ENCODE measurements around the gene ALOX15B. TPM values are rescaled to one million over a fixed set of nuclear protein-coding genes. Genes with fewer than 3 reads are reported as not detected.

The ALOX15B gene
- total and polyA plus RNA-seq, 5 experiments from 2014 or later: not detected

DNA sequence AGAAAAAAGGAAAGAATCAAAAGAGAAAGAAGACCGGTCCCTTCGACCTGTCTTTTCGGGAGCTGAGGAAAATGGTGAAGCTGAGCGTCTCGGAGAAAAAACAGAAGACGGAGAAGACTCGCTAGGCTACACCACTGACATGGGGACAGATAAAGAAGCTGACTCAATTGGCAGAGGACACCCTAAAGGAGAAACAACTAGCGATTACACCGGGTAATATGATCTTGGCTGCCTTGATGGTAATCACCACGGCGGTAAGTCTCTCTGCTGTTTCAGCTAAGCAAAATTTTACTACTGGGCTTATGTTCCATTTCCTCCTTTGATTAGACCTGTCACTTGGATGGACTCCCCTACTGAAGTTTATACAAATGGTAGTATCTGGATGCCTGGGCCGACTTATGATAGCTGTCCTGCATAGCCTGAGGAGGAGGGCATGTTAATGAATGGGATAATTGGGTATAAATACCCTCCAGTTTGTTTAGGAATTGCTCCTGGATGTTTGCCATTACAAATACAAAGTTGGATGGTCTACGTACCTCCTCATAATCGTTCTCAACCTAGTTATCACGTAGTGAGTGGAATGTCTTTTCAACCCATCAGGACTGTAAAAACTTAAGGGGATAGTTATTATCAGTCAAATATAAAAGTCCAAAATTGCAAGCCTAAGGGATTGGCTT is 24.1 kb downstream of the ALOX15B start:
- peaks cover 0 to 4% (median 3%) of the 10 kb centered on the region in 4 donors for H3K4me1 Mint-ChIP-seq
- ATAC-seq (no peak), DNase-seq (no peak)
- no peak overlapping the region for H3K27ac Mint-ChIP-seq
- H3K4me3 Mint-ChIP-seq: no peak overlapping the region
- POLR2A ChIA-PET: no interaction called here
- no peaks in the 10 kb centered on the region for H3K9me3 Mint-ChIP-seq
- peaks cover 29 to 60% (median 42%) of the 10 kb centered on the region in 5 donors for H3K27me3 Mint-ChIP-seq
- H3K36me3 Mint-ChIP-seq: no peaks in the 10 kb centered on the region

DNA sequence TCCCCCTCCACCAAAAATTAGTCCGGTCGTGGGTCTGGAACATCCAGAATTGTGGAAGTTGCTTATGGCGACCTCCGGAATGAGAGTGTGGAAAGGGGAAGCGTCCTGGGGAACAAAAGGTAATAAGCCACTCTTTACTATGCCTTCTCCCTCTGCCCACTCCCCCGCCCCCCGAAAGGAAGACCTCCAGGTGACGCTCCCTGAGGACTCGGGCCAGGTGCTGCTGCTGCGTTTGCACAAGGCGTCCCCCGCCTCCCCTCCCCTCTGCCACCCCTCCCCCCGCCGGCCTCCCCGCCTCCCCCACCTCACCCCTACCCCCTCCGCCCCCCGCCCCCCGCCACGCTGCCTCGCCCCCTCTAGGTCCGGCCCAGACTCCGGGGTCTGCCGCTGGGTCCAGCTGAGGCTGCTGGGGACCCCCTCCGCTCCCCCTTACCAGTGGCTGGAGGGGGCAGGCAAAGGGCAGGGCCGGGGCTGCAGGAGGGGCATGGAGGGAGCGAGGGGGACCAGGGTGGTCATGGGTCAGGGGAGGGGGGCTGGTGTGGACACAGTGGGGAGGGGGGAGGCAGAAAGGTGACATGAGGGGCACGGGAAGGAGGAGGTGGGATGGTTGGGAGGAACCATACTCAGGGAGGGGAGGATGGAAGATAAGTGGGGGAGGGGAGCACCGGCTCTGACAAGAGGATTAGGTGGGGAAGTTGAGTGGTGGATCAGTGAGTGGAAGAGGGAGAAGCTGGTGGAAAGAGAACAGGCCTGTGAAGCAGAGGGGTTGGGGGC is 25.1 kb downstream of the ALOX15B start:
- H3K4me3 Mint-ChIP-seq: no peak overlapping the region
- peaks cover 0 to 4% (median 2%) of the 10 kb centered on the region in 4 donors for H3K4me1 Mint-ChIP-seq
- no peaks in the 10 kb centered on the region for H3K9me3 Mint-ChIP-seq
- no peak for ATAC-seq
- H3K36me3 Mint-ChIP-seq: no peaks in the 10 kb centered on the region
- DNase-seq: peak in 1 of 10 donors; percentile 19
- H3K27ac Mint-ChIP-seq: no peak overlapping the region
- H3K27me3 Mint-ChIP-seq: peaks cover 26 to 51% (median 39%) of the 10 kb centered on the region in 5 donors
- POLR2A ChIA-PET: no interaction called here

DNA sequence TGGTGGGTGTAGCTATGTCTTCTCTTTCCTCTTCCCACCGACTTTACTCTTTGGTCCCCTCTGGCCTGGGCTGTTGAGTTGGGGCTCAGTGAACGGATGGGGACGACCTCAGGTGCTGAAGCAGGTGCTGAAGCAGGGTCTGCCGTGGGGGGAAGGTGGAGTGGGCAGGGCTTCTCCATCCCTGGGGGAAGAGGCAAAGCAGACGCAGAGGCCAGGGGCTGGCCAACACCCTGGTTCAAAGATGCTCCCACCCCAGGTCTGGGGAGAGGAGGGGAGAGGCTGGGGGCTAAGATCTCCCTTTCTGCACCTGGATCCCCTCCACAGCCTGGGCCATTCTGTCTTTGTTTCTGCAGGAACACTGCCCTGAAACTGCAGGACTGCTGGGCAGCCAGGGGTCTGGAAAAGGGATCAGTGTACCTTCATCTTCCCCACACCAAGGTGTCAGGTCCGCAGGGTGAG is 25.7 kb downstream of the ALOX15B start:
- no peaks in the 10 kb centered on the region for H3K9me3 Mint-ChIP-seq
- H3K27ac Mint-ChIP-seq: no peak overlapping the region
- peaks cover 26 to 45% (median 35%) of the 10 kb centered on the region in 5 donors for H3K27me3 Mint-ChIP-seq
- H3K4me3 Mint-ChIP-seq: no peak overlapping the region
- POLR2A ChIA-PET: no interaction called here
- DNase-seq (no peak), ATAC-seq (no peak)
- H3K4me1 Mint-ChIP-seq: peaks cover 0 to 4% (median 2%) of the 10 kb centered on the region in 4 donors
- H3K36me3 Mint-ChIP-seq: no peaks in the 10 kb centered on the region

DNA sequence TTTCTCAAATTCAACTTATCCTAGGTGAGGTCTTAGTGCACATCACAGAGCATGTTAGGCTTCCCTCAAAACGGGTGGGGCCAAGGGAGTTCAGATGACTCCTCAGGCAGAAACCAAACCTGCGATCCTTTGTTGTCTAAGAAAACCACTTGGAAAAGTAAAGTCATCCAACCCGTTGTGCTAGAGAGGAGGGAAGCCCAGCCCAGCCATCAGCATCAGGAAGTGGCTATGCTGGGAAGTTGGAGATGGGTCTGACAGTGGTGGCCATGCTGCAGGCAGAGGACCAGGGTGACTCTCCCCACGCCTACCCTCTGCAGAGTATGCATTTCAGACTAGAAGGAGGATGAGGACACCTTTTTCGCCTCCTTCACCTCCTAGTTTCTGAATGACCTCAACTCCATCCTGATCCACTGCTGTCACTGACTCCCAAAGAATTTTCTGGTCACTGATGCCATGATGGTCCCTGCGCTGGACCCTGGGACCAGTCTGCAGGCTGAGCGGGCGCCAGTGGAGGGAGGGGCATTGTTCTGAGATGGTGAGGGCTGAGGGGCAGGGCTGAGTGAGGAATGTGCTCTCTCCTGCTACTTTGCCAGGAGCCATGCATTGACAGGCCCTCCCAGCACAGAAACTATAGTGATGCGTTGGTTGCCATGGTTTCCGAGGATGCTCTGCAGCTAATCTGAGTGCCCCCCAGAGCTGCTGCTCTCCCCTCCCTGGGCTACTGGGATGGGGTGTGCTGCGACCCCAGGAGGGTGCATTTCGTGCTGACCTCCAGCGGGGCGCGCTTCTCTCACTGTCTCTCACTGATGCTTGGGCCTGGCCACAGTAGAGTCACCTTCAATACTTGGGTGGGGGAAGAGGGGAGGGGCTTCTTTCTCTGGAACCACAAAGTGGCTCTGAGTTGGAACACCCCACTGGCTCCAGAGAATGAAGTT is 28.2 kb downstream of the ALOX15B start:
- H3K9me3 Mint-ChIP-seq: no peaks in the 10 kb centered on the region

DNA sequence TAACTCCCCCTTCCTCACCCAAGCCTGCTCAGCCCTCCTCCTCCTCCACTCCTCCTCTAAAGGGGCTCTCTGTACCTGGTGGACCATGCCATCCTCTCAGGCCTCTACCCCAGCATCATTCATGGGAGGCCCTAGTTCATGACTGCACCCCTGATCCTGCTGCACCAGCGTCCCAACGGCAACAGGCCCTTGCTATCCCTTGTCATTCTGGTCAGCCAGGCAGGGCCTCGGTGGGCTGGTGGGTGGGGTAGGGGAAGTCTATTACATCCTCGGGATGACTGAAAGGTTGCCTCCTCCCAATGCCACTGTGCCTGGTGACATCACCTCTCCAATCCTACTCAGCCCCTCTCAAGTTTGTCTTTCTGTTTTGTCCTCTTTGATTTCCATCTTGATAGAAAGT is 28.9 kb downstream of the ALOX15B start:
- no peak for ATAC-seq
- no peak overlapping the region for H3K27ac Mint-ChIP-seq
- no peaks in the 10 kb centered on the region for H3K9me3 Mint-ChIP-seq
- no peaks in the 10 kb centered on the region for H3K36me3 Mint-ChIP-seq
- H3K4me3 Mint-ChIP-seq: no peak overlapping the region
- POLR2A ChIA-PET: no interaction called here
- peaks cover 11 to 45% (median 29%) of the 10 kb centered on the region in 5 donors for H3K27me3 Mint-ChIP-seq
- DNase-seq: no peak
- H3K4me1 Mint-ChIP-seq: peaks cover 4 to 11% (median 10%) of the 10 kb centered on the region in 4 donors

More for the DNA sequence above, 28.2 kb downstream of the ALOX15B start:
- H3K4me3 Mint-ChIP-seq: no peak overlapping the region
- no peaks in the 10 kb centered on the region for H3K36me3 Mint-ChIP-seq
- peak overlapping the region in 1 of 10 donors; percentile 38 for H3K27ac Mint-ChIP-seq
- POLR2A ChIA-PET: no interaction called here
- DNase-seq (no peak), ATAC-seq (no peak)
- H3K4me1 Mint-ChIP-seq: peaks cover 3 to 4% (median 4%) of the 10 kb centered on the region in 4 donors
- peaks cover 13 to 48% (median 31%) of the 10 kb centered on the region in 5 donors for H3K27me3 Mint-ChIP-seq

DNA sequence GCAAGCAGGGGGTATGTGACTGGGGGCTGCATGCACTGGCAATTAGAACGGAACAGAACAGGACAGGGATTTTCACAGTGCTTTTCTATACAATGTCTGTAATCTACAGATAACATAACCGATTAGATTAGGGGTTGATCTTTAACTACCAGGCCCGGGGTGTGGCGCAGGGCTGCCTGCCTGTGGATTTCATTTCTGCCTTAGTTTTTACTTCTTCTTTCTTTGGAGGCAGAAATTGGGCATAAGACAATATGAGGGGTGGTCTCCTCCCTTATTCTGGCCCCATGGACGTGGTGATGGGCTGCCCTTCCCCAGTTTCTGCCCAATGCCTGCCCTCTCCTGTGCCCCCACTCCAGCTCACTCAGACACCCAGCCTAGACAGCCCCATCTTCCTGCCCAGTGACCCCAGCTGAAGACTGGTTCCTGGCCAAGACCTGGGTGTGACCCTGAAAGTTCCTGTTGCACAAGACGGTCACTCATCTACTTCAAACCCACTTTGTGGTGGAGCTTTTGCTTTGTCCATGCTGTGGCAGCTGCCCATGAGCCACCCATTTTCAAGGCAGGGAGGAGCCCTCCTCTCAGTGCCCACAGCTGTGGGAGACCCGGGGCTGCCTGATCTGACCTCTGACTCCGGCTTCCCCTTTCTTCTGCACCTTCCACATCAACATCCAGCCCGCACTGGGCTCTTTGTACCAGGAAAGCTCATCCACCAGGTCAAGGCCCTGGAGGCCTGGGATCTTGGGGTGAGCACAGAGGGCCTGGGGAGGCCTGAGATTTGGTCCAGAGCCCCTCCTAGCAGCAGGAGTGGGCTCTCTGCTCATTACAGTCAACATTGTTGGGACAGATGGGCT is 30.1 kb downstream of the ALOX15B start:
- Mint-ChIP-seq H3K36me3 (no peaks in the 10 kb centered on the region), H3K27ac (peak overlapping the region in 1 of 10 donors; percentile 49), H3K4me3 (no peak overlapping the region), H3K9me3 (no peaks in the 10 kb centered on the region), H3K4me1 (peaks cover 10 to 23% (median 20%) of the 10 kb centered on the region in 4 donors), H3K27me3 (peaks cover 6 to 43% (median 24%) of the 10 kb centered on the region in 5 donors)
- no peak for ATAC-seq
- no peak for DNase-seq
- POLR2A ChIA-PET: interaction anchor here (1.0 kb wide), 1 partner anchor 11 kb away, joined by 3 read pairs; no protein-coding TSS in a partner anchor

DNA sequence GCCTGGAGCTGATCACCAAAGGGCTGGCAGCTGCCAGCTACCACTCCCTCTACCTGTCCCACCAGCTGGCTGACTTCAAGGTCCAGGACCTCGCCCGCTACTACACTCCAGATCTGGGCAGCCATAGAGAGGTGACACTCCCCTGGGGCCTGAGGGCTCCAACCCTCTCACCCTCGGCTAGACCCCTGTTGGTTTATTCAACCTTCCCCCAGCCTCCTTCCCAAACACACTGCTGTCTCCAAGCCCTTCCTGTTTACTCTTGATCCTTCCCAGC is 30.7 kb downstream of the ALOX15B start:
- peak overlapping the region in 1 of 10 donors; percentile 67 for H3K27ac Mint-ChIP-seq
- DNase-seq (no peak), ATAC-seq (no peak)
- peaks cover 10 to 28% (median 25%) of the 10 kb centered on the region in 4 donors for H3K4me1 Mint-ChIP-seq
- H3K4me3 Mint-ChIP-seq: no peak overlapping the region
- POLR2A ChIA-PET: interaction anchor here (0.7 to 1.0 kb wide), 2 partner anchors 10 to 183 kb away, joined by 3 read pairs; no protein-coding TSS in a partner anchor
- peaks cover 6 to 43% (median 26%) of the 10 kb centered on the region in 5 donors for H3K27me3 Mint-ChIP-seq
- H3K36me3 Mint-ChIP-seq: no peaks in the 10 kb centered on the region
- no peaks in the 10 kb centered on the region for H3K9me3 Mint-ChIP-seq

DNA sequence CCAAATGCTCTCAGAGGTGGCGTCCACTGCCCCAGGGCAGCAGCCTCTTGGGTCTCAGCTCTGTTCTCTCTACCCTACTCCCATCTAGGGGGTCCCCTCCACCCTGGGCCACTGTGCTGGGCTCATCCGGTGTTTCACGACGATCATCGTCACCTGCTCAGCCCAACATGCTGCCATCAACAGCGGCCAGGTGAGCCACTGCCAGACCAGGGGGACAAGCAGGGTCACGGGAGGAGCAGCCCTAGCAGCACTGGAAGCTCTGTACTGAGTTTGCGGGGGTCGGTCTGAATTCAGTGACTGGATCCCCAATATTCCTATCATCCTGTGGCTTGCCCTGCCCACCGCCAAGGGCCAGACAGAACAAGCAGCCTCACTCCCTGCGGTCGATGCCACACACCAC is 32.6 kb downstream of the ALOX15B start:
- H3K9me3 Mint-ChIP-seq: no peaks in the 10 kb centered on the region

DNA sequence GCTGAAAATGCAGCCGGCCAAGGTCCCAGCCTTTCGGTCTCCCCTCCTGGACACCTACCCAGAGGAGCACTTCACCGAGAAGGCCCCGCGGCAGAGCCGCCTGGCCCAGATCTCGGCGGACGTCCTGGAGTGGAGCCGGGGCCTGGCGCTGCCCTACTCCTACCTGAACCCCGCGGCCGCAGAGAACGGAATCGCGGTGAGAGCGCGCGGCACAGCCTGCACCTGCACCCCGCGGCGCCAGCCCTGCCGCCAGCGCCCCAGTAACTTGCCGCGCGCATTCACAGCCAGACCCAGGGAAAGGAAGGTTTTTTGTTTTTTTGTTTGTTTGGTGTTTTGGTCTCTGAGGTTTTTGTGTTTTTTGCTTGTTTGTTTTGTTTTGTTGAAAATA is 33.5 kb downstream of the ALOX15B start:
- ATAC-seq: peak; percentile 23 to 45
- H3K4me3 Mint-ChIP-seq: peak overlapping the region; percentile 72 to 88 (median 83)
- POLR2A ChIA-PET: interaction anchor here (0.9 to 1.5 kb wide), 2 partner anchors 38 to 82 kb away, joined by 3 read pairs; no protein-coding TSS in a partner anchor
- H3K27me3 Mint-ChIP-seq: peaks cover 6 to 50% (median 31%) of the 10 kb centered on the region in 5 donors
- H3K36me3 Mint-ChIP-seq: no peaks in the 10 kb centered on the region
- no peaks in the 10 kb centered on the region for H3K9me3 Mint-ChIP-seq
- peak in 1 of 10 donors; percentile 18 for DNase-seq
- peaks cover 15 to 30% (median 28%) of the 10 kb centered on the region in 4 donors for H3K4me1 Mint-ChIP-seq
- peak overlapping the region in 3 of 10 donors; percentile 23 to 63 (median 49) for H3K27ac Mint-ChIP-seq

More for the DNA sequence above, 32.6 kb downstream of the ALOX15B start:
- Mint-ChIP-seq H3K27ac (no peak overlapping the region), H3K36me3 (no peaks in the 10 kb centered on the region), H3K27me3 (peaks cover 6 to 50% (median 31%) of the 10 kb centered on the region in 5 donors), H3K4me3 (peak overlapping the region in 3 of 10 donors; percentile 10 to 77 (median 16)), H3K4me1 (peaks cover 13 to 30% (median 28%) of the 10 kb centered on the region in 4 donors)
- POLR2A ChIA-PET: interaction anchor here (0.9 to 1.5 kb wide), 2 partner anchors 39 to 81 kb away, joined by 3 read pairs; no protein-coding TSS in a partner anchor
- no peak for DNase-seq
- no peak for ATAC-seq

DNA sequence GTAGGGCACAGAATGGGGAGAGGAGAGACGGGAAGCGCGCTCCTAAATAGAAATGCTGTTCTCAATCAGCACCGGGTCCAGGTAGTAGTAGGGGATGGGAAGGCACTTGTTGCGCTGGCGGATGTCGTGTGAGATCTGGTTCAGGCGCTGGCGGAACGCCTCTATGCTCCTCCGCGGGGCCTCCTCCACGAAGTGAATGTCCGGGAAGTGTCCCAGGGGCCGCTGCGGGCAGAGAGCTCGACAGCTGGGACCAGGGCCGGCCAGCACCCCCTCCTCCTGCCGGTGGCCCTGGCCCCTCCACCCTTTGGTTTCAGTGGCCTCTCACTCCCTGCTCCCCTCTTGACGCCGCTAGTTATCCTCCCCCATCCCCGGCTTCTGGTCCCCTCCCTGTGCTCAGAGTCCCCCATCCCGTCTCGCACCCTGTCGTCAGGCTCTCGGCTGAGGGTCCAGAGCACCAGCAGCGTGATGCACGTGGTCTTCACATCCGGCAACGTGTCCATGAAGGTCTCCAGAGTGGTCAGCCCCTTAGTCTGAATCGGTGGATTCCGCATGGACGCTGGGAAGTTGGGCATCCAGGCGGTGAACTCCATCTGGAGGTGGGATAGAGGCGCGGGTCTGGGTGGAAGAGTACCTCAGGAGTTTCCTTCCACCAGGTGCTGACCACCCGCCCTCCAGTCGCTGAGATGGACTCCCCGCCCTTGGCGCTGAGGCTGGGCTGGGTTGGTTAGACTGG is 34.0 kb downstream of the ALOX15B start:
- DNase-seq: peak in 8 of 10 donors; percentile 16 to 63 (median 32)
- POLR2A ChIA-PET: interaction anchor here (0.9 to 1.5 kb wide), 3 partner anchors 37 to 218 kb away, joined by 3 read pairs; no protein-coding TSS in a partner anchor
- Mint-ChIP-seq H3K27me3 (peaks cover 6 to 50% (median 31%) of the 10 kb centered on the region in 5 donors), H3K27ac (peak overlapping the region in 6 of 10 donors; percentile 23 to 76 (median 55)), H3K4me1 (peaks cover 17 to 30% (median 28%) of the 10 kb centered on the region in 4 donors), H3K4me3 (peak overlapping the region; percentile 72 to 89 (median 83)), H3K36me3 (no peaks in the 10 kb centered on the region), H3K9me3 (no peaks in the 10 kb centered on the region)
- ATAC-seq: peak; percentile 58 to 77

Measured in naive thymus-derived CD8-positive, alpha-beta T cell (primary cell).